Adrenal gland (tissue), 5 donors: Measurements from ENCODE around the gene SLC6A8.
"Not testable (repeated sequence)": the region's sequence is repeated elsewhere in the genome, so short reads cannot be mapped to it uniquely, and the experiment has no call there.

Experiments
- CTCF ChIP-seq, 6 experiments: fragments of 450-650 bp in 4 of 6; fragments of 200-600 bp in 2 of 6; sonication (generic) in 1 of 6; IDR thresholded peaks; 1 replicate in 5 of 6; 2 replicates in 1 of 6; pipeline versions ENCODE4 v1.5.1 to v1.8.0; 2016 to 2021; ENCODE audit warnings: antibody characterized with exemption in 6 of 6, mild to moderate bottlenecking in 2 of 6, moderate library complexity in 1 of 6
- POLR2A ChIP-seq, 2 donors: fragments of 450-650 bp; IDR thresholded peaks; one replicate each; pipeline ENCODE4 v1.6.1; 2017; ENCODE audit warnings: antibody characterized with exemption in 2 of 2, mild to moderate bottlenecking in 2 of 2, moderate library complexity in 1 of 2
- donor health status: DM: no; HTN: no; CAD: no.

- not testable (repeated sequence) for TF ChIP-seq CTCF, POLR2A (IDR thresholded peaks at IDR 0.05)
These were observed 55.2 kb downstream of the SLC6A8 start for GRCh38 chrX:153742796-153743467.
